Stomach (tissue), 4 donors: ENCODE data around the gene OR13J1.

Source experiments
- CTCF ChIP-seq, 7 experiments: fragments of 450-650 bp in 4 of 7; fragments of 200-600 bp in 3 of 7; sonication (generic) in 3 of 7; IDR thresholded peaks; one replicate each; pipeline ENCODE4 v1.5.1; 2016 to 2019; ENCODE audit warnings: antibody characterized with exemption in 7 of 7, control low read depth in 2 of 7, mild to moderate bottlenecking in 1 of 7
- POLR2A ChIP-seq, 4 donors: fragments of 450-650 bp; IDR thresholded peaks; one replicate each; pipeline ENCODE4 v1.6.1; 2016; ENCODE audit warnings: antibody characterized with exemption in 4 of 4, control low read depth in 2 of 4, mild to moderate bottlenecking in 1 of 4, moderate library complexity in 1 of 4
- POLR2AphosphoS5 ChIP-seq, 3 donors: sonication (generic); formaldehyde crosslinking; IDR thresholded peaks; one replicate each; pipeline ENCODE4 v1.6.1; 2016; ENCODE audit warnings: antibody characterized with exemption in 3 of 3

GRCh38 chr9:35852876-35853865, 17.0 kb downstream of the OR13J1 start:
- TF ChIP-seq CTCF (IDR thresholded peaks at IDR 0.05) (no peak), POLR2AphosphoS5 (IDR thresholded peaks at IDR 0.05) (no peak), POLR2A (IDR thresholded peaks at IDR 0.05) (no peak)
